Liver (tissue), 3 donors: ENCODE measurements around the gene CCDC158.

Source experiments
- ATF3 ChIP-seq: IDR thresholded peaks from 2 replicates; pipeline ENCODE4 v1.6.1; 2016; ENCODE audit warnings: antibody characterized with exemption
- CTCF ChIP-seq: fragments of 150-350 bp; IDR thresholded peaks from 2 replicates; pipeline ENCODE4 v1.5.1; 2017; ENCODE audit warnings: improper control_type of control experiment, low read depth, low read length; ENCODE audit not compliant: missing input control
- EGR1 ChIP-seq, 2 donors: IDR thresholded peaks; 2 replicates each; pipeline ENCODE4 v1.6.1; 2016 to 2018; ENCODE audit warnings: antibody characterized with exemption in 2 of 2, low read depth in 2 of 2
- JUND ChIP-seq, 2 donors: IDR thresholded peaks; 2 replicates each; pipeline ENCODE4 v1.6.1; 2016; ENCODE audit warnings: antibody characterized with exemption in 2 of 2
- RAD21 ChIP-seq, 2 donors: IDR thresholded peaks; 2 replicates each; pipeline ENCODE4 v1.6.1; 2016; ENCODE audit warnings: antibody characterized with exemption in 2 of 2, mild to moderate bottlenecking in 2 of 2
- REST ChIP-seq: IDR thresholded peaks from 2 replicates; pipeline ENCODE4 v1.6.1; 2016; ENCODE audit warnings: antibody characterized with exemption, mild to moderate bottlenecking
- donor health status: healthy.
- donor health status: healthy.

GRCh38 chr4:76279462-76279861 is 141.5 kb downstream of the CCDC158 start:
- TF ChIP-seq CTCF (no peak), RAD21 (IDR thresholded peaks at IDR 0.05) (no peak), EGR1 (IDR thresholded peaks at IDR 0.05; ENCODE audit: low read depth in 2 of 2) (no peak), JUND (IDR thresholded peaks at IDR 0.05) (no peak), ATF3 (no peak), REST (no peak)
